Heart left ventricle (tissue), 16 donors: ENCODE data around the gene FRK. TPM values are rescaled to one million over a fixed set of nuclear protein-coding genes. Genes with fewer than 3 reads are reported as not detected.

Experiments used
- ATAC-seq, 4 donors: fragments of 200-7000 bp; cut with Tn5 transposase; one replicate each; pipeline ENCODE4 v1.9.1; 2020 to 2022; ENCODE audit warnings: moderate library complexity in 4 of 4, mild to moderate bottlenecking in 3 of 4, moderate number of reproducible peaks in 1 of 4
- DNase-seq, 5 donors: peaks; one replicate each; pipeline ENCODE4 v3.0.0-alpha.2; 2020
- H3K27ac ChIP-seq, 12 donors: fragments of 200-600 bp; sonication (generic) in 4 of 12; one replicate each; pipeline versions ENCODE4 v1.5.0 to v1.8.0; 2016 to 2022; ENCODE audit warnings: mild to moderate bottlenecking in 2 of 12
- H3K27me3 ChIP-seq, 9 donors: fragments of 200-600 bp; sonication (generic) in 2 of 9; one replicate each; pipeline versions ENCODE4 v1.5.1 to v1.8.0; 2016 to 2022; ENCODE audit warnings: mild to moderate bottlenecking in 3 of 9
- H3K36me3 ChIP-seq, 9 donors: fragments of 200-600 bp; sonication (generic) in 2 of 9; one replicate each; pipeline versions ENCODE4 v1.5.0 to v1.8.0; 2018 to 2022; ENCODE audit warnings: mild to moderate bottlenecking in 2 of 9
- H3K4me1 ChIP-seq, 12 donors: fragments of 200-600 bp; sonication (generic) in 4 of 12; one replicate each; pipeline versions ENCODE4 v1.5.0 to v1.8.0; 2016 to 2022; ENCODE audit warnings: mild to moderate bottlenecking in 3 of 12
- H3K4me3 ChIP-seq, 12 donors: fragments of 200-600 bp; sonication (generic) in 4 of 12; one replicate each; pipeline versions ENCODE4 v1.5.0 to v1.8.0; 2017 to 2022; ENCODE audit warnings: mild to moderate bottlenecking in 9 of 12, moderate library complexity in 4 of 12
- H3K9me3 ChIP-seq, 12 donors: fragments of 200-600 bp; sonication (generic) in 4 of 12; one replicate each; pipeline versions ENCODE4 v1.5.0 to v1.8.0; 2016 to 2022; ENCODE audit warnings: mild to moderate bottlenecking in 1 of 12
- CTCF ChIP-seq, 12 donors: fragments of 200-600 bp; sonication (generic) in 4 of 12; IDR thresholded peaks; one replicate each; pipeline versions ENCODE4 v1.5.0 to v1.8.0; 2018 to 2022; ENCODE audit warnings: antibody characterized with exemption in 12 of 12, mild to moderate bottlenecking in 5 of 12
- POLR2A ChIP-seq, 2 donors: fragments of 450-650 bp; IDR thresholded peaks; one replicate each; pipeline ENCODE4 v1.6.1; 2017; ENCODE audit warnings: antibody characterized with exemption in 2 of 2, mild to moderate bottlenecking in 2 of 2, moderate library complexity in 2 of 2
- WGBS, 4 donors: extraction: QIAGEN DNeasy Blood & Tissue Kit in 2 of 4; methylation state at CpG; one replicate each; pipeline versions ENCODE4 v1.1.5 to v1.1.7; 2013 to 2018; 5-methylcytosine and 5-hydroxymethylcytosine counted together
- intact Hi-C, 10 donors: fragments of 100-400 bp; cut with DNase I; formaldehyde crosslinking; loops; one replicate each; pipeline versions ENCODE4 v1.11.1 to v1.14.2; 2022
- polyA plus RNA-seq, 2 donors: library from polyadenylated mRNA; stranded (reverse); fragments of 200-250 nt; gene quantifications; one replicate each; pipeline ENCODE4 v1.2.3, GENCODE V29; 2013
- total RNA-seq, 9 donors: library from RNA; depleted of rRNA in 2 of 9; stranded (reverse); fragments of >200 nt in 2 of 9; fragmentation: NEBNext Ultra II Directional in 3 of 9; extraction: Animal tissue kit (Norgen Biotek cat#: 25700) in 3 of 9; gene quantifications; one replicate each; pipeline versions ENCODE4 v1.1.0 to v1.2.4, GENCODE V29; 2016 to 2023
- donor health status: ischemic (EF 13 %, LVEDD 7.1; RV severe dilation, severe dysfunction).
- donor health status: healthy with polysubstance abuse.
- donor health status: DM: no; HTN: yes; CAD: no.
- donor health status: DM: no; HTN: no; CAD: no.
- donor health status: ischemic (EF 25% LVEDD 6.9; RV normal size, moderate dysfunction).
- donor health status: ischemic (EF 25% LVEDD 5.7; RV mildly dilated, moderate dysfunction).
- donor health status: healthy.
- donor health status: DM: yes; HTN: yes; CAD: no.
- donor health status: ischemic (EF 35%, LVEDD 5.7; RV mildly dilated, moderate dysfunction).
- donor health status: nonischemic (EF 11% LVEDD 7.7; RV severe dilation, severe dysfunction).
- donor health status: DM: yes; HTN: yes; CAD: no.
- donor health status: PGD.
- donor health status: ischemic (EF 29% LVEDD 5.4; RV normal size, mild dysfunction).
- donor health status: nonischemic (EF 23%, LVEDD 6.1; RV moderate dilation, normal function).

FRK gene
- total and polyA plus RNA-seq, 11 donors = 1.4 to 10.8 (median 6.3) TPM

GRCh38 chr6:115902436-115902835 is 158.3 kb downstream of the FRK start:
- DNase-seq = no peak
- H3K4me1 ChIP-seq = no peaks in the 10 kb centered on the region
- H3K27me3 ChIP-seq = no peaks in the 10 kb centered on the region
- no peak for ATAC-seq
- TF ChIP-seq CTCF (IDR thresholded peaks at IDR 0.05) = no peak
- TF ChIP-seq POLR2A (IDR thresholded peaks at IDR 0.05) = no peak
- 77 to 83% (median 80%) methylated on average over 2 of the region's 2 CpGs for WGBS, 4 donors
- no peaks in the 10 kb centered on the region for H3K36me3 ChIP-seq
- no peak overlapping the region for H3K4me3 ChIP-seq
- H3K27ac ChIP-seq = no peak overlapping the region
- intact Hi-C loops = no loop called here
- H3K9me3 ChIP-seq = no peaks in the 10 kb centered on the region

GRCh38 chr6:115901896-115902295 is 158.8 kb downstream of the FRK start:
- TF ChIP-seq CTCF (IDR thresholded peaks at IDR 0.05) (no peak), POLR2A (IDR thresholded peaks at IDR 0.05) (no peak)
- Histone ChIP-seq H3K36me3 (no peaks in the 10 kb centered on the region), H3K27ac (no peak overlapping the region), H3K4me1 (no peaks in the 10 kb centered on the region), H3K27me3 (no peaks in the 10 kb centered on the region), H3K9me3 (no peaks in the 10 kb centered on the region), H3K4me3 (no peak overlapping the region)
- WGBS, 4 donors = 67 to 75% (median 71%) methylated on average over 3 of the region's 3 CpGs
- ATAC-seq = no peak
- no peak for DNase-seq
- intact Hi-C loops = no loop called here

GRCh38 chr6:115899730-115900282 is 160.9 kb downstream of the FRK start:
- TF ChIP-seq POLR2A (IDR thresholded peaks at IDR 0.05) = no peak
- no peak for TF ChIP-seq CTCF (IDR thresholded peaks at IDR 0.05)
- Histone ChIP-seq H3K27ac (no peak overlapping the region), H3K4me1 (no peaks in the 10 kb centered on the region), H3K27me3 (no peaks in the 10 kb centered on the region), H3K4me3 (no peak overlapping the region), H3K36me3 (no peaks in the 10 kb centered on the region), H3K9me3 (no peaks in the 10 kb centered on the region)
- ATAC-seq = no peak
- 80 to 87% (median 83%) methylated on average over 4 of the region's 4 CpGs for WGBS, 4 donors
- intact Hi-C loops = loop anchor here in 7 of 10 donors (5.0 to 10.0 kb wide), 4 partner anchors 1145 to 1155 kb away; no protein-coding TSS in a partner anchor
- DNase-seq = no peak

- TF ChIP-seq POLR2A (IDR thresholded peaks at IDR 0.05) (no peak), CTCF (IDR thresholded peaks at IDR 0.05) (no peak)
- no peak overlapping the region for H3K4me3 ChIP-seq
- no peaks in the 10 kb centered on the region for H3K27me3 ChIP-seq
- no peak for DNase-seq
- H3K27ac ChIP-seq = no peak overlapping the region
- no peaks in the 10 kb centered on the region for H3K36me3 ChIP-seq
- intact Hi-C loops = loop anchor here in 7 of 10 donors (5.0 to 10.0 kb wide), 4 partner anchors 1143 to 1153 kb away; no protein-coding TSS in a partner anchor
- no peaks in the 10 kb centered on the region for H3K9me3 ChIP-seq
- H3K4me1 ChIP-seq = no peaks in the 10 kb centered on the region
- no peak for ATAC-seq
- WGBS, 4 donors = 28 to 53% (median 36%) methylated on average over 1 of the region's 1 CpG
These were observed 162.4 kb downstream of the FRK start for GRCh38 chr6:115898246-115898645.
